Measurements from ENCODE around the gene TUBA4A. TPM values are rescaled to one million over a fixed set of nuclear protein-coding genes. Genes with fewer than 3 reads are reported as not detected.

Gene TUBA4A
- polyA plus RNA-seq, 1 donor from 2014 or later, result not detected

DNA sequence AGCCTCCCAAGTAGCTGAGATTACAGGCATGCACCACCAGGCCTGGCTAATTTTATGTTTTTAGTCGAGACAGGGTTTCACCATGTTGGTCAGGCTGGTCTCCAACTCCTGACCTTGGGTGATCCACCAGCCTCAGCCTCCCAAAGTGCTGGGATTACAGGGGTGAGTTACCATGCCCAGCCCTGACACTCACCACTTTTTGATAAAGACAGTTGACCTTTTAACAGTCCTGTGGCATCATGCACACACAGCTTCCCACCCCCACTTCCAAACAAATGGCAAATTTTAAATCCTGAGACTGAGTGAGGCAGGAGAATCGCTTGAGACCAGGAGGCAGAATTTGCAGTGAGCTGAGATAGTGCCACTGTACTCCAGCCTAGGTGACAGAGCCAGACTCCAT lies 19.3 kb upstream of the TUBA4A start:
- H2AFZ ChIP-seq (ENCODE audit: low read depth, low read length), result no peak overlapping the region
- H3K4me3 ChIP-seq (ENCODE audit: low read length), result no peak overlapping the region
- no peak overlapping the region for H3K9ac ChIP-seq (ENCODE audit: low read length)
- H3K4me2 ChIP-seq (ENCODE audit: low read length), result no peak overlapping the region
- no peaks in the 10 kb centered on the region for H3K79me2 ChIP-seq (replicated peaks; ENCODE audit: insufficient read depth, low read length)
- H4K20me1 ChIP-seq (ENCODE audit: insufficient read depth), result no peaks in the 10 kb centered on the region
- no peaks in the 10 kb centered on the region for H3K36me3 ChIP-seq (ENCODE audit: insufficient read depth, low read length)
- peaks cover 11% of the 10 kb centered on the region for H3K27me3 ChIP-seq (ENCODE audit: insufficient read depth, low read depth, low read length)
- no peaks in the 10 kb centered on the region for H3K9me2 ChIP-seq (ENCODE audit: insufficient read depth, low read length)
- H3K27ac ChIP-seq (ENCODE audit: low read length), result no peak overlapping the region
- no peak for TF ChIP-seq MXI1 (conservative IDR thresholded peaks at IDR 0.05; ENCODE audit: poor library complexity, severe bottlenecking)
- TF ChIP-seq RAD21 (conservative IDR thresholded peaks at IDR 0.05), result no peak
- TF ChIP-seq, protein P1, sequence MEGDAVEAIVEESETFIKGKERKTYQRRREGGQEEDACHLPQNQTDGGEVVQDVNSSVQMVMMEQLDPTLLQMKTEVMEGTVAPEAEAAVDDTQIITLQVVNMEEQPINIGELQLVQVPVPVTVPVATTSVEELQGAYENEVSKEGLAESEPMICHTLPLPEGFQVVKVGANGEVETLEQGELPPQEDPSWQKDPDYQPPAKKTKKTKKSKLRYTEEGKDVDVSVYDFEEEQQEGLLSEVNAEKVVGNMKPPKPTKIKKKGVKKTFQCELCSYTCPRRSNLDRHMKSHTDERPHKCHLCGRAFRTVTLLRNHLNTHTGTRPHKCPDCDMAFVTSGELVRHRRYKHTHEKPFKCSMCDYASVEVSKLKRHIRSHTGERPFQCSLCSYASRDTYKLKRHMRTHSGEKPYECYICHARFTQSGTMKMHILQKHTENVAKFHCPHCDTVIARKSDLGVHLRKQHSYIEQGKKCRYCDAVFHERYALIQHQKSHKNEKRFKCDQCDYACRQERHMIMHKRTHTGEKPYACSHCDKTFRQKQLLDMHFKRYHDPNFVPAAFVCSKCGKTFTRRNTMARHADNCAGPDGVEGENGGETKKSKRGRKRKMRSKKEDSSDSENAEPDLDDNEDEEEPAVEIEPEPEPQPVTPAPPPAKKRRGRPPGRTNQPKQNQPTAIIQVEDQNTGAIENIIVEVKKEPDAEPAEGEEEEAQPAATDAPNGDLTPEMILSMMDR (IDR thresholded peaks at IDR 0.05; ENCODE audit: poor library complexity, severe bottlenecking), result no peak
- no peak for TF ChIP-seq POLR2AphosphoS5 (IDR thresholded peaks at IDR 0.05)
- TF ChIP-seq EZH2 (IDR thresholded peaks at IDR 0.05; ENCODE audit: borderline replicate concordance, insufficient read depth, low read length, poor library complexity, severe bottlenecking), result no peak
- TF ChIP-seq, protein P2, sequence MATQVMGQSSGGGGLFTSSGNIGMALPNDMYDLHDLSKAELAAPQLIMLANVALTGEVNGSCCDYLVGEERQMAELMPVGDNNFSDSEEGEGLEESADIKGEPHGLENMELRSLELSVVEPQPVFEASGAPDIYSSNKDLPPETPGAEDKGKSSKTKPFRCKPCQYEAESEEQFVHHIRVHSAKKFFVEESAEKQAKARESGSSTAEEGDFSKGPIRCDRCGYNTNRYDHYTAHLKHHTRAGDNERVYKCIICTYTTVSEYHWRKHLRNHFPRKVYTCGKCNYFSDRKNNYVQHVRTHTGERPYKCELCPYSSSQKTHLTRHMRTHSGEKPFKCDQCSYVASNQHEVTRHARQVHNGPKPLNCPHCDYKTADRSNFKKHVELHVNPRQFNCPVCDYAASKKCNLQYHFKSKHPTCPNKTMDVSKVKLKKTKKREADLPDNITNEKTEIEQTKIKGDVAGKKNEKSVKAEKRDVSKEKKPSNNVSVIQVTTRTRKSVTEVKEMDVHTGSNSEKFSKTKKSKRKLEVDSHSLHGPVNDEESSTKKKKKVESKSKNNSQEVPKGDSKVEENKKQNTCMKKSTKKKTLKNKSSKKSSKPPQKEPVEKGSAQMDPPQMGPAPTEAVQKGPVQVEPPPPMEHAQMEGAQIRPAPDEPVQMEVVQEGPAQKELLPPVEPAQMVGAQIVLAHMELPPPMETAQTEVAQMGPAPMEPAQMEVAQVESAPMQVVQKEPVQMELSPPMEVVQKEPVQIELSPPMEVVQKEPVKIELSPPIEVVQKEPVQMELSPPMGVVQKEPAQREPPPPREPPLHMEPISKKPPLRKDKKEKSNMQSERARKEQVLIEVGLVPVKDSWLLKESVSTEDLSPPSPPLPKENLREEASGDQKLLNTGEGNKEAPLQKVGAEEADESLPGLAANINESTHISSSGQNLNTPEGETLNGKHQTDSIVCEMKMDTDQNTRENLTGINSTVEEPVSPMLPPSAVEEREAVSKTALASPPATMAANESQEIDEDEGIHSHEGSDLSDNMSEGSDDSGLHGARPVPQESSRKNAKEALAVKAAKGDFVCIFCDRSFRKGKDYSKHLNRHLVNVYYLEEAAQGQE (IDR thresholded peaks at IDR 0.05; ENCODE audit: borderline replicate concordance), result no peak
- no peak for TF ChIP-seq EP300 (conservative IDR thresholded peaks at IDR 0.05; ENCODE audit: poor library complexity, severe bottlenecking)
- no peak for TF ChIP-seq TAF1 (IDR thresholded peaks at IDR 0.05; ENCODE audit: low read depth)
- no peak for TF ChIP-seq SMC3 (conservative IDR thresholded peaks at IDR 0.05; ENCODE audit: poor library complexity)
- H3K9me3 ChIP-seq (ENCODE audit: low read length), result no peaks in the 10 kb centered on the region
- peaks cover under 1% of the 10 kb centered on the region for H3F3A ChIP-seq (ENCODE audit: insufficient read depth, low read length, poor library complexity, severe bottlenecking)

DNA sequence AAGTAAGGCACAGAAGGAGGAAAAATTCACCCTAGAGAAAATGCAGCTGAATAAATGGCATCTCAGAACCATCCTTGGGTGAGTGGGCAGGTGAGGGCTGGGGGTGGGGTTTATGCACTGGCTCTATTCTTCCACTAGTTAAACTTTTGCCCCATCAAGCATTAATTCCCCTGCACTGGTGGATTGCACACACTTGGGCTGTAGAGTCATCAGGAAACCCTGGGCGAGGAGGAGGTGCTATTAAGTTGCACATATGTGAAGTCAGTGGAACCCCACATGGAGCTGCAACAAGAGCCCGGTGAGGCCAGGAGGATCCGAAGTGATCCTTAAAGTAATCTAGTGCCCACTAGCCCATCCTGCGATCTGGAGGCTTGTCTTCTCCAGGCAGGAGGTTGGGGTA lies 18.6 kb upstream of the TUBA4A start:
- H3K9ac ChIP-seq (ENCODE audit: low read length), result no peak overlapping the region
- H4K20me1 ChIP-seq (ENCODE audit: insufficient read depth), result no peaks in the 10 kb centered on the region
- no peaks in the 10 kb centered on the region for H3K36me3 ChIP-seq (ENCODE audit: insufficient read depth, low read length)
- no peak overlapping the region for H3K27ac ChIP-seq (ENCODE audit: low read length)
- peaks cover 11% of the 10 kb centered on the region for H3K27me3 ChIP-seq (ENCODE audit: insufficient read depth, low read depth, low read length)
- H3K79me2 ChIP-seq (replicated peaks; ENCODE audit: insufficient read depth, low read length), result no peaks in the 10 kb centered on the region
- no peak overlapping the region for H3K4me2 ChIP-seq (ENCODE audit: low read length)
- TF ChIP-seq, protein P2 (IDR thresholded peaks at IDR 0.05; ENCODE audit: borderline replicate concordance), result no peak
- TF ChIP-seq RAD21 (conservative IDR thresholded peaks at IDR 0.05), result no peak
- no peak for TF ChIP-seq EP300 (conservative IDR thresholded peaks at IDR 0.05; ENCODE audit: poor library complexity, severe bottlenecking)
- TF ChIP-seq TAF1 (IDR thresholded peaks at IDR 0.05; ENCODE audit: low read depth), result no peak
- TF ChIP-seq, protein P1 (IDR thresholded peaks at IDR 0.05; ENCODE audit: poor library complexity, severe bottlenecking), result no peak
- TF ChIP-seq MXI1 (conservative IDR thresholded peaks at IDR 0.05; ENCODE audit: poor library complexity, severe bottlenecking), result no peak
- no peak for TF ChIP-seq SMC3 (conservative IDR thresholded peaks at IDR 0.05; ENCODE audit: poor library complexity)
- no peak for TF ChIP-seq EZH2 (IDR thresholded peaks at IDR 0.05; ENCODE audit: borderline replicate concordance, insufficient read depth, low read length, poor library complexity, severe bottlenecking)
- TF ChIP-seq POLR2AphosphoS5 (IDR thresholded peaks at IDR 0.05), result no peak
- no peaks in the 10 kb centered on the region for H3K9me2 ChIP-seq (ENCODE audit: insufficient read depth, low read length)
- H3K9me3 ChIP-seq (ENCODE audit: low read length), result no peaks in the 10 kb centered on the region
- no peaks in the 10 kb centered on the region for H3F3A ChIP-seq (ENCODE audit: insufficient read depth, low read length, poor library complexity, severe bottlenecking)
- no peak overlapping the region for H3K4me3 ChIP-seq (ENCODE audit: low read length)
- no peak overlapping the region for H2AFZ ChIP-seq (ENCODE audit: low read depth, low read length)

Measured in neural cell (in vitro differentiated cells).